DND-41 (cell line): ENCODE results near the gene HOXC5.
"Not testable (repeated sequence)": the region's sequence is repeated elsewhere in the genome, so short reads cannot be mapped to it uniquely, and the experiment has no call there.

Experiments used
- ATAC-seq: fragments of 200-7000 bp; cut with Tn5 transposase; 3 replicates; pipeline ENCODE4 v1.9.1; 2021; ENCODE audit warnings: low read depth; ENCODE audit not compliant: insufficient read depth
- DNase-seq: peaks from one replicate; pipeline ENCODE4 v3.0.0-alpha.2; 2020
- H2AFZ ChIP-seq: 2 replicates; pipeline ENCODE4 v1.6.0; 2012; ENCODE audit warnings: low read depth, low read length
- H3K27ac ChIP-seq: 2 replicates; pipeline ENCODE4 v1.5.1; 2012; ENCODE audit warnings: low read length, inconsistent platforms
- H3K27me3 ChIP-seq: fragments of 200-600 bp; sonication (generic); 2 replicates; pipeline ENCODE4 v1.6.0; 2012; ENCODE audit warnings: low read length, mild to moderate bottlenecking, inconsistent platforms; ENCODE audit not compliant: insufficient read depth, poor library complexity
- H3K36me3 ChIP-seq: 2 replicates; pipeline ENCODE4 v1.5.1; 2012; ENCODE audit warnings: low read length, inconsistent platforms; ENCODE audit not compliant: insufficient read depth
- H3K4me1 ChIP-seq: 2 replicates; pipeline ENCODE4 v1.5.1; 2012; ENCODE audit warnings: mild to moderate bottlenecking, low read length; ENCODE audit not compliant: insufficient read depth
- H3K4me2 ChIP-seq: 2 replicates; pipeline ENCODE4 v1.6.0; 2012; ENCODE audit warnings: mild to moderate bottlenecking, moderate library complexity, low read length, inconsistent platforms; ENCODE audit not compliant: insufficient read depth
- H3K4me3 ChIP-seq, 2 experiments: fragments of 200-600 bp in 1 of 2; shearing (Covaris generic) in 1 of 2; 2 replicates each; pipeline ENCODE4 v1.5.1; 2012 to 2016; ENCODE audit warnings: inconsistent platforms in 2 of 2, low read length in 2 of 2, mild to moderate bottlenecking in 2 of 2, low read depth in 1 of 2, moderate library complexity in 1 of 2
- H3K79me2 ChIP-seq: 2 replicates; pipeline ENCODE4 v1.6.0; 2012; ENCODE audit warnings: low read length, inconsistent platforms; ENCODE audit not compliant: insufficient read depth
- H3K9ac ChIP-seq: 2 replicates; pipeline ENCODE4 v1.6.0; 2012; ENCODE audit warnings: low read depth, mild to moderate bottlenecking, inconsistent platforms, low read length, moderate library complexity
- H3K9me3 ChIP-seq: 2 replicates; pipeline ENCODE4 v1.5.1; 2012; ENCODE audit warnings: low read length, moderate library complexity, mild to moderate bottlenecking, inconsistent platforms; ENCODE audit not compliant: insufficient read depth, severe bottlenecking
- H4K20me1 ChIP-seq: 2 replicates; pipeline ENCODE4 v1.6.0; 2012; ENCODE audit warnings: low read length; ENCODE audit not compliant: insufficient read depth
- CTCF ChIP-seq: IDR thresholded peaks from 2 replicates; pipeline ENCODE4 v1.5.1; 2012; ENCODE audit warnings: borderline replicate concordance, low read length, moderate library complexity, mild to moderate bottlenecking; ENCODE audit not compliant: poor library complexity, severe bottlenecking; ENCODE audit errors: extremely low read depth
- EZH2 ChIP-seq: IDR thresholded peaks from 3 replicates; pipeline ENCODE4 v1.6.1; 2012; ENCODE audit warnings: borderline replicate concordance, low read depth, mild to moderate bottlenecking, moderate library complexity, low read length, inconsistent platforms; ENCODE audit not compliant: severe bottlenecking

HOXC5 gene

GRCh38 chr12:54040648-54041047 lies 7.8 kb downstream of the HOXC5 start:
- Histone ChIP-seq H3K4me3 (no peak overlapping the region), H2AFZ (no peak overlapping the region), H3K4me2 (no peak overlapping the region), H3K27me3 (peaks cover 45% of the 10 kb centered on the region), H3K36me3 (no peaks in the 10 kb centered on the region), H3K79me2 (no peaks in the 10 kb centered on the region), H3K27ac (no peak overlapping the region), H3K9ac (no peak overlapping the region), H3K9me3 (no peaks in the 10 kb centered on the region), H4K20me1 (no peaks in the 10 kb centered on the region), H3K4me1 (peaks cover 9% of the 10 kb centered on the region)
- DNase-seq (no peak), ATAC-seq (no peak)
- no peak for TF ChIP-seq EZH2
- TF ChIP-seq CTCF, result no peak

DNA sequence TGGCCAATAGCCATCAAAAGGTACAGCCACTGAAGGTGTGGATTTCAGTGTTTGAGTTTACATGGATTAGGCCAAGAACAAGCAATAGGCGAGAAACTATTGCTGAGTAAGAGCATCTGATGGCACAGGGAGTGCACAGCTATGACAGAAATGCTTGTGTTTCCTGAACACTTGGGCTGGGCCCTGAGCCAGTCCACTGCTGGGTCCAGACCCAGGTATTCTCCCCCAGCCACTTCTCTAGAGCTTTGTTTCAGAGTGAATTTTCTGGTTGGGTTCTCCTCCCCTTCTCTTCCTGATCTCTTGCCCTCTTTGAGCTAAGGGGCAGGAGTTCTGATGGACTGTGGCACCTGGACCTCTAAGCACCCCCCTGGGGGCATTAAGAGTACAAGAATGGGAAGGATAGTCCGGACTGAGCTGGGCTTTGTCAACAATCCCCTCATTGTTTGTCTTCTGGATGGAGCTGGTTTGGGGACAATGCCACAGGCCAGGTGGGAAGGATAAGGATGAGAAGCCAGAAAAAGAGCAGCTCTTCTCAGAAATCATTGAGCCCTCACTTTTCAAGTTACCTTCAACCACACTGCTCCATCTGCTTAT lies 8.3 kb downstream of the HOXC5 start:
- Histone ChIP-seq H3K27me3 (peaks cover 45% of the 10 kb centered on the region), H2AFZ (no peak overlapping the region), H3K36me3 (no peaks in the 10 kb centered on the region), H4K20me1 (no peaks in the 10 kb centered on the region), H3K9ac (no peak overlapping the region), H3K4me2 (no peak overlapping the region), H3K27ac (no peak overlapping the region), H3K79me2 (no peaks in the 10 kb centered on the region), H3K9me3 (no peaks in the 10 kb centered on the region), H3K4me1 (peaks cover 9% of the 10 kb centered on the region), H3K4me3 (no peak overlapping the region)
- ATAC-seq, result no peak
- no peak for DNase-seq
- TF ChIP-seq CTCF (no peak), EZH2 (no peak)

DNA sequence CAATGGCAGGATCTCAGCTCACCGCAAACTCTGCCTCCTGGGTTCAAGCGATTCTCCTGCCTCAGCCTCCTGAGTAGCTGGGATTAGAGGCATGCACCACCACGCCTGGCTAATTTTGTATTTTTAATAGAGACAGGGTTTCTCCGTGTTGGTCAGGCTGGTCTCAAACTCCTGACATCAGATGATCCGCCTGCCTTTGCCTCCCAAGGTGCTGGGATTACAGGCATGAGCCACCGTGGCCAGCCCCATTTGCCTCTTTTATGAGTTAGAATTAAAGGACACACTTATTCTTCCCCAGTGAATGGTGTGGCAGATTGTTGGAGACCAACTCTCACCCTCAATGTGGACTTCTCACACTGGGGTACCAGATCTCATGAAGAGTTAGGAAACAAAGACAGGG lies 9.2 kb downstream of the HOXC5 start:
- not testable (repeated sequence) for H4K20me1 ChIP-seq, H3K4me1 ChIP-seq, H3K4me3 ChIP-seq, H2AFZ ChIP-seq, ATAC-seq, H3K9me3 ChIP-seq, H3K4me2 ChIP-seq, H3K9ac ChIP-seq, DNase-seq, H3K27ac ChIP-seq, H3K36me3 ChIP-seq, H3K79me2 ChIP-seq
- peaks cover 45% of the 10 kb centered on the region for H3K27me3 ChIP-seq

DNA sequence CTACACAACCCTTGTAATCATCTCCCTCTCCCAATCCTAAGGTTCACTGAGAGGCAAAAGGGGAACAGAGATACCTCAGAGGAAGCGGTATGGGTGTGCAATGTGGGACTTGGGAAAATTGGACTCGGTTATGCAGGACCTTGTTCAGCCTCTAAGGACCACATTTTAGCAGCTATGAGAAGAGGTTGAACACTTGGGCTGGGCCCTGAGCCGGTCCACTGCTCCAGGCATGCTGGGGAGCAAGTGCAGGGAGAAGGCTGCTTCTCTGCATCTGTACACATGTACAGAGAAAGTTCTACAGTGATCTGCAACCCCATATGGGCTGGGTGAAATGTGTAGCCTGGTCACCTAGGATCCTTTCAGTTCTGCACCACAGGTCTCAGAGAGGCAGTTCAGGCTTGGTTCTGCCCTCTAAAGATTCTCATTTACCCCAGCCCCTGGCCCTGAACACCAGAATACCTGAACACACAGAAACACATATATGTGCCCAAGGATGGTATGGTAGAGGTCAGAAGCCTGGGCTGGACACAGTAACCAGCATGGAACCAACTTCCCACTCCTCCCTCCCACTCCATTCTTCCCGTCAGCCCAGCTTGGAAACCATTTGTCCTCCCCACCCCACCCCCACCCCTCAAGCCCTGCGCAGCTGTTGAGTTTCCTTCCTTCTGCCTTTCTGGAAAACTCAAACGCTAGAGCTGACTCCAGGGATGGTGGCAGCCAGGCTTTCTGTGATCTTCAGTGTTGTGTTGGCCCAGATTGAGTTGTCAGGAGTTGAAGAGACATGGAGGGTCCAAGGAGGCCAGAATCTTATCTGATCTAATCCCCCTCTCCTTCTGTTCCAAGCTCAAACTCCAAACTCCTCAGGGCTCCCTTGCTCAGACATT lies 10.4 kb downstream of the HOXC5 start:
- Histone ChIP-seq H3K9ac (no peak overlapping the region), H3K36me3 (no peaks in the 10 kb centered on the region), H3K4me1 (peaks cover 9% of the 10 kb centered on the region), H3K27me3 (peaks cover 44% of the 10 kb centered on the region), H3K27ac (no peak overlapping the region), H3K4me3 (no peak overlapping the region), H3K9me3 (no peaks in the 10 kb centered on the region), H3K79me2 (no peaks in the 10 kb centered on the region), H3K4me2 (no peak overlapping the region), H2AFZ (no peak overlapping the region), H4K20me1 (no peaks in the 10 kb centered on the region)
- TF ChIP-seq CTCF (no peak), EZH2 (no peak)
- ATAC-seq (no peak), DNase-seq (no peak)
